HG02938 (cell line): Measurements from ENCODE around the gene DEUP1.

ENCODE experiments used
- ATAC-seq: cut with Tn5 transposase; IDR thresholded peaks from one replicate; pipeline ENCODE4 v1.9.1; 2021; ENCODE audit warnings: mild to moderate bottlenecking, moderate library complexity; ENCODE audit not compliant: unreplicated experiment

DEUP1 gene

DNA sequence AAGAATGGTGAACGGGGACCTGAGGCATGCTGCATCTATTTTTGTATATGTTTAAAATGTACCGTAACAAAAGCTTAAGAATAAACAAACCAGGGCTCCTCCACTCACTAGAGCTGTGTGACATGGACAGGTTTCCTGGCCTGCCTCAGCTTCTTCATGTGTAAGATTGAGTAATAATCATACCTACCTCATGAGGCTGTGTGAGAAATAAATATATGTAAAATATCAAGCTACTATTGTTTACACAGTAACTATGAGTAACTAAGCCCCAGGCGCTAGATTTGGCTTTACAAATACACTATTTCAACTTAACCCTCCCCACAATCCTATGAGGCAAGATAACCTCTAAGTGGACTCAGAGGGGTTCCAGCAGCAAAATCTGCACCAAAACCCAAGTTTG is 146.3 kb downstream of the DEUP1 start:
- ATAC-seq: no peak

DNA sequence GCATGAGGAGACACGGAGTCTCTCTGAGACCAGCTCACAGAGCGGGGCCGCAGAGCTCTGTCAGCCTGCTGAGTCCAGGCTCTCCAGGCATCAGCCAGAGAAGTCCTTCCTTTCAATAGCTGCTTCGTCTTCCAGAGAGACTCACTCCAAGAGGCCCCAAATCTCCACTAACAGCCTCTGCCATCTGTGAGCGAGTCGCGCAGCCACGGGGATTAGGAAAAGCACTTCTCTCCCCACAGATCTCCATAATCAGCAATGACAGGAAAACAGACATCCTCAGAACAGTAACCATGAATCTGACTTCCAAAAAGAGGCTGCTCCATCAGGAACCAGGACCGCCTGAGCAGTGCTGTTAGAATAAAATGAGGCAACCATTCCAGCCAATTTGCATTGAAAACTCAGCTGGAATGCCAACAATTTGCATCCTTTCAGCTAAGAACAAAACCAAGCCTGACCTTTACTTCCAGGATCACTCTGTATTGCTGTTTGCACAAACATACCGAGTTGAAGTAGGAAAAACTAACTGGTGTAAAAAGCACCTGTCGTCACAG is 147.2 kb downstream of the DEUP1 start:
- ATAC-seq: no peak

DNA sequence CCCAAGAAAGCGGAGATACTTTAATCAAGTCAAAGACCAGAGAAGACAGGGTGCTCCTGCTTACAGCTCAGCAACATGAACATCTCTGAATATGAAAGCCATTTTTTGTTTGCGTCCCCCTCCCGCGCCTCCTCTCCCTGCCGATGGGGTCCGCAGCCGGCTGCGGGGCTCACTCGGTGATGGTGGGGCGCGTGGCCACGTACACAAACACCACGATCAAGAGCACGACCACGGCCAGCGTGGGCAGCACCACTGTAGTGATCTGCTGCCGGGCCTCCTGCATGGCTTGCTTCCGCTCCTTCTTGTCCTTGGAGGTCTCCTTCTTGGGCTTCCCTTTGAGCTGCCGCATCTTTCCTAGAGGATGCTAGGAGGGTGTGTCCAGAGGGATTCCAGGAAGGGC is 148.3 kb downstream of the DEUP1 start:
- no peak for ATAC-seq

DNA sequence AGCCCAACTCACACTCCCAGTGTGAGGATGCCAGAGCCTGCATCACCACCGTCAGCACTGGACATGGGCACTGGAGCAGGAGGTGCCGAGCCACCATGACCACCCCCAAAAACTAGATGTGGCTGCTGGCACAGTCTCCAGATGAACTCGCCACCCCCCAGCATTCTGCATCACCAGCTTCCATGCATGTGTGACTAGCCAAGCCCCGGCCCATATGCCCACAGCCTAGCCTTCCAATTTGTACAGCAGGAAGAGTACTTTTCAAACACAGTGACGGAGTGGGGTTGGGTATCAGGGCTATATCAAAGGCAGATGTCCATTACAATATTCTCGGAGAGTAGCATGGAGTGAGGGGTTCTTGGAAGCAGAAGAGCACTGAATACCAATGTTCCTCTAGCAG is 149.7 kb downstream of the DEUP1 start:
- ATAC-seq: no peak

DNA sequence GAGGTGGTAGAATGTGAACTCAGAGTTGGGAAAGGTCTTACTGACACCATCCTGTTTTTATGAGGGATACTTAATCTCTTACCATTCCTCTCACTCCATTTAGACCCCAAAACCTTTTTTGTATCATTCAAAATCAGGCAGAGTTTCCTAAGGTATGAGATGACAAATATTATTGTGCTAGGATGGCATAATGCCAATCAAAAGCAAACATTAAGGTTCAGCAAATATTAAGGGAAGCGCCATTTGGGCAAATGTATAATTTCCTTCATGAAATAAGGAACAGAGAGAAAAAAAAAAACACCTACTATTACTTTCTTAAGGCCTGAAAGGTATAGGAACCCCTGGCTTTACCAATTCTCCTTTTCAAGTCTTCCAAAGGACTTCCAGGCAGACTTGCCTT is 150.2 kb downstream of the DEUP1 start:
- ATAC-seq: no peak

DNA sequence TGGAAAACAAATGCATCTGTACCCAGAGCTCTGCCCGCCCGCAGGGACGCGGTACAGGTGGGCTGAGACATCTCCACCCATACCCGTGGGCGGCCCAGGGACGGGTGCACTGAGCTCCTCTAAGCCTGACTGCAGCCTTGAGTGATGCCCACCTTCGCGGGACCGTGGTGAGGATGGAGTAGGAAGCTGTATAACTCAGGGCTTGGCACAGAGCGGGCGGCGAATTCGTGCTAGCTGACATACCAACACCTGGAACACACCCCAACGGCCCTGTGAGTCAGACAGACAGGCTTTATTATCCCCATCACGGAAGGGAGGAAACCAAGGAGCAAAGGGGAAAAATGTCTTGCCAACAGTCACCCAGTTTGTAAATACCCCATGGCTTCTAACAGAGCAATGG is 150.7 kb downstream of the DEUP1 start:
- ATAC-seq: no peak

DNA sequence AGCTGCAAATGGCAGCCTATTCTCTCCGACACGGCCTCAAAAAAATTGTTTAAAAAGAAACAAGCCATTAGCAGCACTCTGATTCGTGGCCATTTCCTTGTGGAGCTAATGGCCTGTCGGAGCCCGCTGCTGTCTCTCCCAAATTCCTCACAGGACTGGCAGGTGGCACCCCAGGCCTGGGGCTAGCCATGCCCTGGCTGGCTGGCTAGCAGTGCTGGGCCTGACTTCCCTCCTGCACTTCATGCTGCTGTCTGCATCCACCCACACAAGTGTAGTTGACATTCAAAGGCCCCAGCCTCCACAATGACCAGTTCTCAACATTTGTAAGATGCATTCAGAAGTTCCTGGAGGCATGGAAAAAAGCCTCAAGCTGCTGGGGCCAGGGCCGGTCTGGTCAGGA is 151.2 kb downstream of the DEUP1 start:
- ATAC-seq: no peak

DNA sequence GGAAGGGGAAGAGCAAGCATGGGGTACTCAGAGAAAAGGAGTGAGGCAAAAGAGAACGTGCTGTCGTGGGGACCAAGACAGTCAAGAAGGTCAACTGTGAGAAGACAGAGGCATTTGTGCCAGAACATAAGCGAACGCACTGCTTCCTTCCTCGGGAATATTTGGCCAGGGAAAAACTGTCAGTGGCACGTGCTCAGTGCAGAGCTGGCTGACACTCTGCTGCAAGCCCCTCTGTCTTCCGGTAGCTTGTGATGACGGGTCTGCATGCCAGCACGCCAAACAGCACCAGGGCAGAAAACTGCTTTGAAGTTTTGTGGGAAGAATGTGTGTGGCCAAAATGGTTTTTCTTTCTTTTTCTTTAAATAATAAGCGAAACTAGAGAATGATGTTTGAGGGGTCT is 152.0 kb downstream of the DEUP1 start:
- ATAC-seq: no peak

DNA sequence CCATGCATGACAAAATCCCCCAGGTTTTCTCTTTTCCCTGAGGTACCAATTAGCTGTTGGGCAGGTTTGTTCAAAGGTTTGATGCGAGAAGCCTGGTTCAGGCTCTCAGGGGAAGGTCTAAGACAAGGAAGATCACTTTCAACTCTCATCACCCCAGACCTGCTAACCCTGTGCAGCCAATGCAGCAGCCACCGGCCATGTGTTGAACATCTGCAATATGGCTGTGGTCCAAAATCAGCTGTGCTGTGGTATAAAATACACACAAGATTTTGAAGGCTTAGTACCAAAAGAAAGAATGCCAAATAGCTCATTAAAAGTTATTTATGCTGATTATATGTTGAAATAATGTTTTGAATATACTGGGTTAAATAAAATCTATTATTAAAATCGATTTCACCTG is 154.2 kb downstream of the DEUP1 start:
- no peak for ATAC-seq

DNA sequence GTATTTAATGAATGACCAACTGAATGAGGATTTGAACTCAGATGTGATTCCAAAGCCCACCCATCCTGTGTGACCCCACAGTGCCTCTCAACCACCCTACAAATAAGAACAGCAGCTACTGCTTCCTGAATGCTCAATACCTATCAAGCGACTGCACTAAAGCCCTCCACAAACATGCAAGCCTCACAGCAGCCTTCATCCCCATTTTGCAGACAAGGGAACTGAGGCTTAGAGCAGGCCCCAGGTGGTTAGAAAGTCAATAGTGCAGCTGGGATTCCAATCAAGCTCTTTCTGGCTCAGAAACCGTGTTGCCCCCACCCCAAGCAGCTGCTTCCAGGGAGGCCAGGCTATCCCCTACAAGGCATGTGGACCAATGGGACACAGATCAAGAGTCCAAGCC is 155.4 kb downstream of the DEUP1 start:
- no peak for ATAC-seq

DNA sequence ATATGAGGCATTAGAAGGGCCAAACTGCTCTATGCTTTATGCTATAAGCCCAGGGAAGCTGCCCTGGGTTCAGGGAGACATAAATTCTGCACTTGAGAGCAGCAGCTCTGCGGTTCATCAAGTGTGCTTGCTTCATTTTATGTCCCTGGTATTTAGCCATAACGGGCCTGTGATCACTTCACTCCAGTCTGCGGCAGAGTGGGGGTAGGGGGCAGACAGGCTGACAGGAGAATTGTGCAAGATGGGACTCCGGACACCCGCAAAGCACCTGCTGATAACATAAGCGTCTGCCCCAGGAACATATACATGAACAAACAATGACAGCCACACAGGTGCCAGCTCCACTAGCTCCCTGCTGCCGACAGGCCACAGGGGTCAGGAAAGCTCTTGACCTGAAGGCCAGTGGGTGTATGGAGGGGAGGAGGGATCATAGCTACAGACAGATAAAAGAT is 156.5 kb downstream of the DEUP1 start:
- ATAC-seq: no peak
